ENCODE results near the gene THOC6. TPM values are rescaled to one million over a fixed set of nuclear protein-coding genes. Genes with fewer than 3 reads are reported as not detected.

The THOC6 gene
- total RNA-seq, 4 donors from 2014 or later: 10.1 to 42.8 (median 17.6) TPM

DNA sequence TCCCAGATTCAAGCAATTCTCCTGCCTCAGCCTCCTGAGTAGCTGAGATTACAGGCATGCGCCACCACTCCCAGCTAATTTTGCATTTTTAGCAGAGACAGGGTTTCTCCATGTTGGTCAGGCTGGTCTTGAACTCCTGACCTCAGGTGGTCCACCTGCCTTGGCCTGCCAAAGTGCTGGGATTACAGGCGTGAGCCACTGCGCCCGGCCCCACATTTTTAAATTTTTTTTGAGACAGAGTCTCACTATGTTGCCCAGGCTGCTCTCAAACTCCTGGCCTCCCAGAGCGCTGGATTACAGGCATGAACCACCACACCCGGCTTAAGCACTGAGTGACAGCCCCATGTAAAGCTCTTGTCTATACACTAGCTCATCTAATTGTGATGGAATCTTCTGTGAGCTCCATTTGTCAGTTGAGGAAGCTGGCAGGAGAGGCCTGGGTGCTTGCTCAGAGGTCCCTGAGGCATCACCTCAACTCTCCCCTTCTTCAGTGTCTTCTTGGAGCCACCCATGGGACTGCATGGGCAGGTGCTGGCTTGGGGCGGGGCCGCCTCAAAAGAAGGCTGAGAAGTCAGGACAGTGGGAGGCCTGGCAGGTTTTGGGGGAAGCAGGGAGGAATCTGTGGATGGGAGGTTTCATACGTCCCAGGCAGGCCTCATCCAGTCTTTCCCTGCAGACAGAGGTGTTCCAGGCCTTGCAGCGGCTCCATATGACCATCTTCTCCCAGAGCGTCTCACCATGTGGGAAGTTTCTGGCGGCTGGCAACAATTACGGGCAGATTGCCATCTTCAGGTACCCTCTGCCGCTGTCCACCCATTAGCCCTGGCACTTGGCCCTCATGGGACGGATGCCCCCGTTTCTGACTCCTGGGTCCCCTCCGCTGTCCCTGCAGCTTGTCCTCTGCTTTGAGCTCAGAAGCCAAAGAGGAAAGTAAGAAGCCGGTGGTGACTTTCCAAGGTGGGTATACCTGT, 1.5 kb downstream of the THOC6 start:
- peaks cover 21 to 64% (median 45%) of the 10 kb centered on the region in 4 donors for H3K4me1 ChIP-seq
- H3K9me3 ChIP-seq: no peaks in the 10 kb centered on the region
- intact Hi-C loops (cut with DNase I; ENCODE audit: low total_unique reads): no loop called here
- no peak overlapping the region for H3K27ac ChIP-seq
- in situ Hi-C loops (cut with MboI; ENCODE audit: low pct_ligation_motif_present in 1 of 4, low pct_unique_long_range_greater_than_20kb in 1 of 4, low sequenced_read_pairs in 3 of 4): loop anchor here in 1 of 4 donors (25.0 kb wide), 1 partner anchor 112 kb away; the partner anchor contains the start of gene ZNF213
- H3K36me3 ChIP-seq: no peaks in the 10 kb centered on the region
- peaks cover 19% of the 10 kb centered on the region for H3K27me3 ChIP-seq
- TF ChIP-seq, protein P1, sequence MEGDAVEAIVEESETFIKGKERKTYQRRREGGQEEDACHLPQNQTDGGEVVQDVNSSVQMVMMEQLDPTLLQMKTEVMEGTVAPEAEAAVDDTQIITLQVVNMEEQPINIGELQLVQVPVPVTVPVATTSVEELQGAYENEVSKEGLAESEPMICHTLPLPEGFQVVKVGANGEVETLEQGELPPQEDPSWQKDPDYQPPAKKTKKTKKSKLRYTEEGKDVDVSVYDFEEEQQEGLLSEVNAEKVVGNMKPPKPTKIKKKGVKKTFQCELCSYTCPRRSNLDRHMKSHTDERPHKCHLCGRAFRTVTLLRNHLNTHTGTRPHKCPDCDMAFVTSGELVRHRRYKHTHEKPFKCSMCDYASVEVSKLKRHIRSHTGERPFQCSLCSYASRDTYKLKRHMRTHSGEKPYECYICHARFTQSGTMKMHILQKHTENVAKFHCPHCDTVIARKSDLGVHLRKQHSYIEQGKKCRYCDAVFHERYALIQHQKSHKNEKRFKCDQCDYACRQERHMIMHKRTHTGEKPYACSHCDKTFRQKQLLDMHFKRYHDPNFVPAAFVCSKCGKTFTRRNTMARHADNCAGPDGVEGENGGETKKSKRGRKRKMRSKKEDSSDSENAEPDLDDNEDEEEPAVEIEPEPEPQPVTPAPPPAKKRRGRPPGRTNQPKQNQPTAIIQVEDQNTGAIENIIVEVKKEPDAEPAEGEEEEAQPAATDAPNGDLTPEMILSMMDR (IDR thresholded peaks at IDR 0.05): no peak
- TF ChIP-seq EP300 (IDR thresholded peaks at IDR 0.05; ENCODE audit: low read depth): no peak
- no peak for TF ChIP-seq POLR2A (IDR thresholded peaks at IDR 0.05)
- TF ChIP-seq POLR2AphosphoS5 (IDR thresholded peaks at IDR 0.05): no peak
- DNase-seq: no peak
- WGBS, 2 donors (ENCODE audit: low coverage in 1 of 2): 90% methylated on average over 18 of the region's 18 CpGs; no CpG with 5 or more reads in 1 of the 2 donors
- no peak overlapping the region for H3K4me3 ChIP-seq

DNA sequence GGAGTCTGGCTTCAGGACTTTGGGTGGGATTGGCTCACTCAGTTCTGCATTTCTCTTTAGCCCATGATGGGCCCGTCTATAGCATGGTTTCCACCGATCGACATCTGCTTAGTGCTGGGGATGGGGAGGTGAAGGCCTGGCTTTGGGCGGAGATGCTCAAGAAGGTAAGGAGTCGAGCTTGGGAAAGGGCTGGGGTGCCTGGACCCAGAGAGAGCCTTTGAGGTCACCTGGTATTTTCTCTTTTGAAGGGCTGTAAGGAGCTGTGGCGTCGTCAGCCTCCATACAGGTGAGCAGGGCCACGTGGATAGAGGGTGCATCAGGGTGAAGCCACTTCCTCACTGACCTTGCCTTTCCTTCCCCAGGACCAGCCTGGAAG, 2.2 kb downstream of the THOC6 start:
- no peak for DNase-seq
- Histone ChIP-seq H3K27ac (no peak overlapping the region), H3K4me3 (no peak overlapping the region), H3K36me3 (no peaks in the 10 kb centered on the region), H3K27me3 (peaks cover 26% of the 10 kb centered on the region), H3K4me1 (peaks cover 21 to 60% (median 43%) of the 10 kb centered on the region in 4 donors), H3K9me3 (no peaks in the 10 kb centered on the region)
- 94% methylated on average over 8 of the region's 8 CpGs; no CpG with 5 or more reads in 1 of the 2 donors for WGBS, 2 donors (ENCODE audit: low coverage in 1 of 2)
- TF ChIP-seq EP300 (IDR thresholded peaks at IDR 0.05; ENCODE audit: low read depth) (no peak), POLR2A (IDR thresholded peaks at IDR 0.05) (no peak), POLR2AphosphoS5 (IDR thresholded peaks at IDR 0.05) (no peak)
- TF ChIP-seq, protein P1 (IDR thresholded peaks at IDR 0.05): no peak
- in situ Hi-C loops (cut with MboI; ENCODE audit: low pct_ligation_motif_present in 1 of 4, low pct_unique_long_range_greater_than_20kb in 1 of 4, low sequenced_read_pairs in 3 of 4): loop anchor here in 1 of 4 donors (25.0 kb wide), 1 partner anchor 111 kb away; the partner anchor contains the start of gene ZNF213
- intact Hi-C loops (cut with DNase I; ENCODE audit: low total_unique reads): no loop called here

DNA sequence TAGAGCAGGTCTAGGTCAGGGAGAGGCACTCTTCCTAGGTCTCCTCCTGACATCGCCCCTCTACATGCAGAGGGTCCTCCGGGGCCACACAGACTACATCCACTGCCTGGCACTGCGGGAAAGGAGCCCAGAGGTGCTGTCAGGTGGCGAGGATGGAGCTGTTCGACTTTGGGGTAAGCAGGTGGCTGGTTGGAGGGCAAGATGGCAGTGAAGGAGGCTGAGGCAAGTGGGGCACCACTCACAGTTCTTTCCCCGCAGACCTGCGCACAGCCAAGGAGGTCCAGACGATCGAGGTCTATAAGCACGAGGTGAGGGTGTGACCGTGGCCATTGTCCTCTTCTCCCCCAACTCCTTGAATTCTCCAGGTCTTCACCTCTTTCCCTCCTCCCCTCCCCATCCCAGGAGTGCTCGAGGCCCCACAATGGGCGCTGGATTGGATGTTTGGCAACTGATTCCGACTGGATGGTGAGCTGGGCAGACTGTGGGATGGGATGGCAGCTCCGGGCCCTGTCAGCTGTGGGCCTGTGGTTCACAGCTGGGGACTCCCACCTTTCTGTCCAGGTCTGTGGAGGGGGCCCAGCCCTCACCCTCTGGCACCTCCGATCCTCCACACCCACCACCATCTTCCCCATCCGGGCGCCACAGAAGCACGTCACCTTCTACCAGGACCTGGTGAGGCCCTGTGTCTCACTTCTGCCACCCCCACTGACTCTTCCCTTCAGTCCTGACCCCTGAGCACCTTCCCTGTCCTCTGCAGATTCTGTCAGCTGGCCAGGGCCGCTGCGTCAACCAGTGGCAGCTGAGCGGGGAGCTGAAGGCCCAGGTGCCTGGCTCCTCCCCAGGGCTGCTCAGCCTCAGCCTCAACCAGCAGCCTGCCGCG, 3.0 kb downstream of the THOC6 start:
- peaks cover 13 to 58% (median 38%) of the 10 kb centered on the region in 4 donors for H3K4me1 ChIP-seq
- 80 to 94% methylated on average over 1 to 23 of the region's 24 CpGs for WGBS, 2 donors (ENCODE audit: low coverage in 1 of 2)
- in situ Hi-C loops (cut with MboI; ENCODE audit: low pct_ligation_motif_present in 1 of 4, low pct_unique_long_range_greater_than_20kb in 1 of 4, low sequenced_read_pairs in 3 of 4): loop anchor here in 1 of 4 donors (25.0 kb wide), 1 partner anchor 110 kb away; the partner anchor contains the start of gene ZNF213

More for the DNA sequence above, 3.0 kb downstream of the THOC6 start:
- Histone ChIP-seq H3K36me3 (no peaks in the 10 kb centered on the region), H3K4me3 (no peak overlapping the region), H3K27ac (no peak overlapping the region), H3K27me3 (peaks cover 31% of the 10 kb centered on the region), H3K9me3 (no peaks in the 10 kb centered on the region)
- DNase-seq: no peak
- no peak for TF ChIP-seq EP300 (IDR thresholded peaks at IDR 0.05; ENCODE audit: low read depth)
- TF ChIP-seq, protein P1 (IDR thresholded peaks at IDR 0.05): no peak
- no peak for TF ChIP-seq POLR2A (IDR thresholded peaks at IDR 0.05)
- no peak for TF ChIP-seq POLR2AphosphoS5 (IDR thresholded peaks at IDR 0.05)
- intact Hi-C loops (cut with DNase I; ENCODE audit: low total_unique reads): no loop called here

All from transverse colon (tissue), 4 donors.